Stimulated activated CD4-positive, alpha-beta T cell treated with anti-CD3 and anti-CD28 coated beads, Interleukin-2, amount 100 ng/mL, for 4 hours (primary cell): Measurements from ENCODE around the gene RCSD1.
A peak's percentile ranks its signal among the peaks of the same experiment; 100 is the strongest.

Experiments
- DNase-seq: peaks from one replicate; pipeline ENCODE4 v3.0.0-alpha.2; 2020; ENCODE audit warnings: low read depth

Gene RCSD1

GRCh38 chr1:167618366-167618765 is 11.7 kb upstream of the RCSD1 start:
- DNase-seq = no peak

GRCh38 chr1:167618789-167619188 is 11.2 kb upstream of the RCSD1 start:
- DNase-seq = no peak

DNA sequence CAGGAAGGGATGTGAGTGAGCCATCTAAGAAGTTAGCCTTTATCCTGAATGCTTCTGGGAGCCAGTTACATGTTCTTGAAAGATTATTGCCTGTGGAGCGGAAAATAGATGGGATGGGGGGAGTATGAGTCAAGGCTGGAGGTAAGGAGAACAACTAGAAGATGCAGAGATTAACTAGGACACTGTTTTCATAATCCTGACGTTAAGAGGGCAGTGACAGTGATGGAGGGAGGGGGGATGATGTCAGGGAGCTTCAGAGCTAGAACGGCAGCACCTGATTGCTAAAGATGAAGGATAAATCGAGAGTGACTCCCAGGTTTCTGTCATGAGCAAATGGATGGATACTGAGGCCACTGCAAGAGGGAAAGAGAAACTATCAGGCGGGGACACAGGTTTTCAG is 10.0 kb upstream of the RCSD1 start:
- DNase-seq = no peak

DNA sequence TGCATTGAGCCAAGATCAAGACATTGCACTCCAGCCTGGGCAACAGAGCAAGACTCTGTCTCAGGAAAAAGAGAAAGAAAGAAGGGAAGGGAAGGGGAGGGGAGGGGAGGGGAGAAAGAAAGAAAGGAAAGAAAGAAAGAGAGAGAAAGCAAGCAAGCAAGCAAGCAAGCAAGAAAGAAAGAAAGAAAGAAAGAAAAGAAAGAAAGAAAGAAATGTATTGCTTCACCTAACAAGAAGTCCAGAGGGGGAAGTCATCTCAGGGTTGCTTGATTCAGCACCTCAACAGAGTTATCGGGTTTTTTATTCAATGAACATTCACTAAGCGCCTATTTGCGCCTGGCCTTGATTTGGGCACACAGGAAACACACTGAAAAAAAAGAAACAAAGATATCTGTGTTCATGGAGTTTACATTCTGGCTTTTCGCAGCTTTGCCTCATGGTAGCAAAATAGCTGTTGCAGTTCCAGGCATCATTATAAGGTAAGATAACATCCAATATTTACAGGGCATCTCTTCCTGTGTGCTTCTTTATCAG is 8.2 kb upstream of the RCSD1 start:
- no peak for DNase-seq

DNA sequence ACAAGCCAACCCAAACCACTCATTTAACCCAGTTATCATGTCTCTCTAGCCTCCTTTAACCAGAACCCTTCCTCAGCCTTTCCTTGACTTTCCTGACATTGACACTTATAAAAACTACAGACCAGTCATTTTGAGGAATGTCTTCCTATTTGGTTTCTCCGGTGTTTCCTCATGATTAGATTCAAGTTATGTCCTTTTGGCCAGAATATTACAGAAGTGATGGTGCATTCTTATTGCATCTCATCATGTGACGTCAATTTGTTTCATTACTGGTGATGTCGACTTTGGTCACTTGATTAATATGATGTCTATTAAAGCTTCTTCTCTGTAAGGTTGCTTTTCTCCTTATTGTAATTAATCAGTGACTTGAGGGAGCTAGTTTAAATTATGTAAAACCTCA is 6.1 kb upstream of the RCSD1 start:
- no peak for DNase-seq

- DNase-seq = no peak
Measured at GRCh38 chr1:167625040-167625823, 4.8 kb upstream of the RCSD1 start.

GRCh38 chr1:167627615-167627864 is 2.5 kb upstream of the RCSD1 start:
- no peak for DNase-seq

DNA sequence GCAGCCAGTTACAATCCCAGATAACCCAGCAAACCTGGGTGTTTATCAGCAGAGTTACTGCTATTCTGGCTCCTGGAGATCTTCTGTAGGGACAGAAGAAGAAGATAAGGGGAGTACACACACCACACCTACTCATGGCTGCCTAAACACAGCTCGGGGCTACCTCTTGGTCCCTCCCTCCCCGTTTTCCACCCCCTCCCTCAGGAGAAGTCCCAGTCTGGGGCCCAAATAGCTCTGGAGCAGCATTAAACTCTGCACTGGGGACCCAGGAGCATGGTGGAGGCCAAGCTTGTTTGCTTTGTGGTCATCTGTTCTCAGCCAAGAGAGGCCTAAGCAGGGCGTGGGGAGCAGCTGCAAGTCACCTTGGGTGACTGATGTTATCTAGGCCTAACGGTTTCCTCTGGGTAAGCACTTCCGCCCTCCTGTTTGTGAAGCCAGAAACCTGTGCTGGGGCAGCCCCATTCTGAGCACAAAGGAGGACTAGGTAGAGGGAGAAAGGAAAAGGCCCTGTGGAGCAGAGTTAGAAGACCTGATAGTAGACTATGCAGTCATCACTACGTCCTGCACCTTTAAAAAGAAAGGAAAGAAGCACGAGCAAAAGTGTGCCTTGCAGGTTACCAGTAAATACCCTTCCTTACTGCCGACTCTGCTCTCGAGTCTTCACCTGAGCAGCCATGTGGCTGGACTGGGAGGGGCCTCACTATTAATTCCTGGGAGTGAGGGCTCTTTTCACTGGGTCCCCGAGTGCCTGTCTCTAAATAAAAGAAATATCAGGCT is 2.0 kb upstream of the RCSD1 start:
- DNase-seq = peak; percentile 59

DNA sequence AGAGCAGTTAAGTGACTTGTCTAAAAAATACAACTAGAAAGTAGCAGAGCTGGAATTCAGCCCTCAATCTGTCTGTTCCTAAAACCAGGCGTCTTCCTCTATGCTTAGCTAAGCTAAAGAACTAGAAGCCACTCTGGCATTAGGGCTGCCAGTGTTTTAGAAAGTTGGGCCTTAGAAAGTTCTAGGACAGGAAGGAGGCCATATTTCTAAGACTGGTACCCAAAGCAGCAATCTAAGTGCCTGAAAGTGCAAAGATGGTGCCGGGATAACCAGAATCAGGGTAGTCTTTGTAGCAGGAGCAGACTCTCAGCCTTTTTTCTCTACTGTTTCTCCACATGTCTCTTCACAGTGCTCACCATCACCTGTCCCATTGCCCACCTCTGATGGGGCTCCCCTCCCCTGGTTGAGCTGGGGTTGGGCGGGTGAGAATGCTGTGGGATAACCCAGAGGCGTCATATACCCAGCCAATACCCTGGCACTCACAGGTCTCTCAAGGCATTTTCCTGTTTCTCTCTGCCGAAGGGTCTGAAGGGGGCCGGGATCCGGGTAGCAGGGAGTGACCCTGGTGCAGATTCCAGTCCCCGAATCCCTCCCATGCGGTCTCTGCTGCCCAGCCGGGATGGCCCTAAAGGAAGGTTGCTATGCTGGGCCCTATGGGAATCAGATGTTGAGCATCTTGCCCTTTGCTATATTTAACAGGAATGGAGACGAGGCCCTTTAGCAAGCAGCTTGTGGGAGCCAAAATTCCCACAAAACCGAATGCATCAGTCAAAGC is 1.1 kb upstream of the RCSD1 start:
- no peak for DNase-seq

- DNase-seq = no peak
Measured at GRCh38 chr1:167630568-167631385, 745 bp downstream of the RCSD1 start.

DNA sequence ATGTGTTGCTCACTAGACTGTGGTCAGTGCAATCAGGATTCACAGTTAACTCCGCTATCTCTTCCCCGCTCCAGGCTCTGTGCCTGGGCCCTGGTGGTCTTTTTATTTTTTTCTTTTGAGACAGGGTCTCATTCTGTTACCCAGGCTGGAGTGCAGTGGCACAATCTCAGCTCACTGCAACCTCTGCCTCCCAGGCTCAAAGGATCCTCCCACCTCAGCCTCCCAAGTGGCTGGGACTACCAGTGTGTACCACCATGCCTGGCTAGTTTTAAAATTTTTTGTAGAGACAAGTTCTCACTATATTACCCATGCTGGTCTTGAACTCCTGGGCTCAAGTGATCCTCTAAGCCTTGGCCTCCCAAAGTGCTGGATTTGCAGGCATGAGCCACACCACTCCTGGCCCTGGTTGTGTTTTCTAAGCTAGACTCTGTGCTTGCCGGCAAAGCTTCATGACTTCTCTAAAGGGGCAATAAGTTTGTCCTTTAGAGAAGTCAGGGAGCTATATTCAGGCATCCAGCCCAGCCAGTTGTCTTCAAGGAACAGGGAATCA is 1.4 kb downstream of the RCSD1 start:
- DNase-seq = no peak

- DNase-seq = no peak
Measured at GRCh38 chr1:167631936-167632614, 2.0 kb downstream of the RCSD1 start.

GRCh38 chr1:167633258-167633944 is 3.4 kb downstream of the RCSD1 start:
- no peak for DNase-seq

GRCh38 chr1:167634435-167634834 is 4.4 kb downstream of the RCSD1 start:
- DNase-seq = no peak

DNA sequence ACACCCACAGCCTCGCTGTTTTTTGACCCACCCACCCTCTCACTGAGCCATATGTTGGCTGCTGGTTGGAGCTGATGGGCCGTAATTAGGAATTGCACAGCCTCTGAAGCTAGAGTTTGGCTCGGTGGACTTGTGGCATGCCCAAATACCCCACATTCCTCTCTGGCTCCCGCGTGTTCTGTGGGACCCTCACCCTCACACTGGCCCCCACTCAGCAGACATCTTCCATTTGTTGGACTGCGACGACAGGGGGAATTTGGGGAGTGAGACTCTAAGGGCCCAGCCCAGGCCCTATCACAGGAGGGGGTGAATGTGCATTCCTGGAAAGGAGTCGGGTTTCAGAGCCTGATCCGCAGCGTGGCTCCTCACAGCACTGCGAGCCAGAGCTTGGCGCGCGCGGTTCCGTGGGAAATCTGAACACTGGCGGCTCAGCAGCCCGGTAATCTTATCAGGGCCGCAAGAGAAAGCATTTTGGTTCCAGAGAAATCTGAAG is 5.2 kb downstream of the RCSD1 start:
- no peak for DNase-seq

DNA sequence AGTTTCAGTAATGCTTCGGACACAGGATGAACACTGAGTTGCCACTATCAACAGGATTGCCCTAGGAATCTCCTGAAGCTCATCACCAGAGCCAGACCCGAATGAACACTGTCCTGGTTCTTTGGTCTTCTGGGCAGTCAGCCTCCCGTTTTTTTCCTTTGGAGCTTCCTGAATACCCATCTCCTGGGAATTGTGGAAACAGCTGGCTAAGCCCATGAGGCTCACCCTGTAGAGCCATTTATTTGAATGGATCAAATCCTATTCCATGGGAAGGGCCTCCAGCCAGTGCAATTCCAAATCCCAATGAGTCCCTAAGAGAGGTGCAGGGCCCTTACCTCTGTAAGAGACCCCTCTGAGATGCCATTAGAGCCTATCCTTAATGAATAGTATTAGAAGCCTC is 5.9 kb downstream of the RCSD1 start:
- no peak for DNase-seq

DNA sequence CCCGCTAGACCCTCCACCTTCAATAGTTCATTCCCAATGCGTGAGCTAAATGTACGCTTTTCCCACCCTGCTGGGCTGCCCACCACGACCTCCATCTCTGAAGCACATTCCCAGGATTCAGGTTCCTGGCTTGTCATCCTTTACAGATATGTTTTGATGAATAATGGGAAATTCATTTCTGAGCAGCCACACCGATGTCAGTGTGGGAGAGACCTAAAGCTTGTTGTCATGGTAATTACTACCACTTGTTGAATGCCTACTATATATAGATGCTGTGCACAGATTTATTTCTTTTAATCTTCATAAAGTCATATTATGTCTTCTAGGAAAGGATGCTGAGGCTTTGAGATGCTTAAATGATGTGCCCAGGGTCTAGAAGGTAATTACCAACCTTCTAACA is 8.0 kb downstream of the RCSD1 start:
- DNase-seq = no peak

GRCh38 chr1:167640051-167640450 is 10.0 kb downstream of the RCSD1 start:
- no peak for DNase-seq

GRCh38 chr1:167641786-167642500 is 11.9 kb downstream of the RCSD1 start:
- DNase-seq = no peak

DNA sequence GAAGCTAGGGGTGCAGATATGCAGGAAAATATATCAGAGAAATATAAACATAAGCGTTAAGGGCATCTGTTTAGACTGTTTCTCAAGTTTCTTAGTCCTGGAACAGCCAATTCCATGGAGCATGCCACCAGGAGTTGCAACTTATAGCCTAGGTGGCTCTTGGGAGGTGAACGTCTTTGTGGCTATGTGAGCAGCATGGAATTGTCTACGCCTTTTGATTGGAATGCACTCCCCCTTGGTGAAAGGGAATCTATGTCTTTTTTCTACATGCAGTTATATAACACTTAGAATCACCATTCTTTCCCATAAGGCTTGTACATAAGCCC is 12.4 kb downstream of the RCSD1 start:
- no peak for DNase-seq
